Naive thymus-derived CD4-positive, alpha-beta T cell (primary cell): ENCODE measurements around the gene PCARE. TPM values are rescaled to one million over a fixed set of nuclear protein-coding genes. Genes with fewer than 3 reads are reported as not detected.

Experiments used
- ATAC-seq: fragments of 150-1000 bp; cut with Tn5 transposase; 2 replicates; pipeline ENCODE4 v1.10.0; 2021; ENCODE audit warnings: mild to moderate bottlenecking, moderate library complexity
- CTCF ChIA-PET: fragments of 350-600 bp; sonication (Branson Sonifier 250); formaldehyde crosslinking; loops from one replicate; lab custom pipeline; 2021; ENCODE audit warnings: antibody characterized with exemption; lab: Charles Lee
- POLR2A ChIA-PET: fragments of 350-600 bp; sonication (Branson Sonifier 250); formaldehyde crosslinking; loops from one replicate; lab custom pipeline; 2021; ENCODE audit warnings: antibody characterized with exemption, inconsistent platforms; lab: Charles Lee
- DNase-seq, 9 donors: peaks; one replicate each; pipeline versions ENCODE4 v3.0.0 to v3.0.0-alpha.2; 2020 to 2022; ENCODE audit warnings: mixed read lengths in 1 of 9
- H3K27ac ChIP-seq: one replicate; pipeline ENCODE4 v1.7.0; 2013; ENCODE audit warnings: mild to moderate bottlenecking, low read depth, low read length, moderate library complexity
- H3K27me3 ChIP-seq, 2 donors: one replicate each; pipeline ENCODE4 v1.7.0; 2013; ENCODE audit warnings: low read length in 2 of 2, mild to moderate bottlenecking in 2 of 2, moderate library complexity in 2 of 2; ENCODE audit not compliant: control insufficient read depth in 2 of 2, insufficient read depth in 2 of 2
- H3K36me3 ChIP-seq, 3 experiments: 1 replicate in 2 of 3; 2 replicates in 1 of 3; pipeline ENCODE4 v1.7.0; 2013; ENCODE audit warnings: low read length in 3 of 3, mild to moderate bottlenecking in 3 of 3, moderate library complexity in 1 of 3; ENCODE audit not compliant: insufficient read depth in 3 of 3, control insufficient read depth in 2 of 3
- H3K4me1 ChIP-seq, 2 donors: one replicate each; pipeline ENCODE4 v1.7.0; 2013; ENCODE audit warnings: low read length in 2 of 2, mild to moderate bottlenecking in 2 of 2, moderate library complexity in 1 of 2; ENCODE audit not compliant: control insufficient read depth in 2 of 2, insufficient read depth in 2 of 2
- H3K4me3 ChIP-seq: 2 replicates; pipeline ENCODE4 v1.7.0; 2013; ENCODE audit warnings: mild to moderate bottlenecking, low read length
- H3K9me3 ChIP-seq, 3 experiments: 1 replicate in 2 of 3; 2 replicates in 1 of 3; pipeline ENCODE4 v1.7.0; 2013; ENCODE audit warnings: low read length in 3 of 3; ENCODE audit not compliant: control insufficient read depth in 2 of 3
- H3K27ac Mint-ChIP-seq, 9 donors: one replicate each; pipeline ENCODE4 v1.8.0; 2020 to 2022; ENCODE audit warnings: mixed read lengths in 9 of 9, mild to moderate bottlenecking in 8 of 9, moderate library complexity in 5 of 9, inconsistent platforms in 2 of 9
- H3K27me3 Mint-ChIP-seq, 5 donors: one replicate each; pipeline ENCODE4 v1.8.0; 2021 to 2022; ENCODE audit warnings: mixed read lengths in 5 of 5, mild to moderate bottlenecking in 1 of 5
- H3K36me3 Mint-ChIP-seq, 5 donors: one replicate each; pipeline ENCODE4 v1.8.0; 2020 to 2022; ENCODE audit warnings: mixed read lengths in 5 of 5, mild to moderate bottlenecking in 3 of 5, inconsistent platforms in 1 of 5
- H3K4me1 Mint-ChIP-seq, 7 donors: one replicate each; pipeline ENCODE4 v1.8.0; 2020 to 2022; ENCODE audit warnings: mixed read lengths in 7 of 7, mild to moderate bottlenecking in 3 of 7, inconsistent platforms in 1 of 7
- H3K4me3 Mint-ChIP-seq, 10 donors: one replicate each; pipeline ENCODE4 v1.8.0; 2020 to 2022; ENCODE audit warnings: mild to moderate bottlenecking in 10 of 10, mixed read lengths in 10 of 10, moderate library complexity in 6 of 10, inconsistent platforms in 2 of 10
- H3K9me3 Mint-ChIP-seq, 11 donors: one replicate each; pipeline ENCODE4 v1.8.0; 2020 to 2022; ENCODE audit warnings: mixed read lengths in 11 of 11, mild to moderate bottlenecking in 4 of 11, inconsistent platforms in 1 of 11, moderate library complexity in 1 of 11
- intact Hi-C, 2 donors: fragments of 100-400 bp; cut with micrococcal nuclease; formaldehyde crosslinking; loops; one replicate each; pipeline ENCODE4 v1.15.1; 2023
- polyA plus RNA-seq, 2 donors: library from polyadenylated mRNA; unstranded; fragments of 300-500 nt; fragmentation: Illumina TruSeq; gene quantifications; one replicate each; pipeline ENCODE4 v1.2.3, GENCODE V29; 2021
- total RNA-seq, 6 experiments: library from RNA in 5 of 6; stranded (reverse) in 5 of 6; gene quantifications; 1 replicate in 5 of 6; 2 replicates in 1 of 6; pipeline ENCODE4 v1.2.3 and lab custom pipeline; 2021 to 2026

Gene PCARE
- total and polyA plus RNA-seq, 7 experiments from 2014 or later: not detected

DNA sequence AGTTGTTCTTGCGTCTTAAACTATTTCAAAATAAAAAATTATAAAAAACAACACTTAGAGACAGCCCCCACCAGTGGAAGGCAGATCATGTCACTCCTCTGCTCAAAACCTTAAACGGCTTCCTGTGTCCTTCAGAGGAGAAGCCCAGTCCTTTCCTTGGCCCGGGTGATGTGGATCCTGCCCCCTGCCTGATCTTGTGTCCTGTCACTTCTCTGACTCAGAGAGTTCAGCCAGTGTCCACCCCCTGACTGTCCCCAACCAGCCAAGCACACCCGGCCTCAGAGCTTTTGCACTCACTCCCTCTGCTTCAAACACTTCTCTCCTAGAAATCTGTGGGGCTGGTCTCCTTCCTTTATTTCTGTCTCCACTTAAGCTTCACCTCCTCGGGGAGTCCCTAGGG is 57.8 kb downstream of the PCARE start:
- DNase-seq: peak in 2 of 9 donors; percentile 13 to 22
- Histone ChIP-seq H3K9me3 (no peaks in the 10 kb centered on the region), H3K4me1 (peaks cover 56 to 68% of the 10 kb centered on the region in 2 donors), H3K36me3 (no peaks in the 10 kb centered on the region), H3K27me3 (no peaks in the 10 kb centered on the region), H3K4me3 (no peak overlapping the region), H3K27ac (peak overlapping the region; percentile 77)
- Mint-ChIP-seq H3K36me3 (peaks cover 0 to 9% (median 5%) of the 10 kb centered on the region in 5 donors), H3K27ac (peak overlapping the region; percentile 94 to 100 (median 99)), H3K4me3 (peak overlapping the region; percentile 15 to 92 (median 78)), H3K4me1 (peaks cover 53 to 66% (median 57%) of the 10 kb centered on the region in 7 donors), H3K27me3 (no peaks in the 10 kb centered on the region), H3K9me3 (peaks cover 0 to 4% (median 0%) of the 10 kb centered on the region in 11 donors)
- ChIA-PET POLR2A (interaction anchor here (0.6 to 7.8 kb wide), 7 partner anchors 10 to 1626 kb away, joined by 3 to 80 read pairs (median 4); partner anchors contain the start of genes CLIP4 and PPP1CB), CTCF (interaction anchor here (0.8 kb wide), 1 partner anchor 99 kb away, joined by 3 read pairs; no protein-coding TSS in a partner anchor)
- ATAC-seq: no peak
- intact Hi-C loops: loop anchor here in 1 of 2 donors (10.0 kb wide), 2 partner anchors 122 to 298 kb away; partner anchors contain the start of gene WDR43

DNA sequence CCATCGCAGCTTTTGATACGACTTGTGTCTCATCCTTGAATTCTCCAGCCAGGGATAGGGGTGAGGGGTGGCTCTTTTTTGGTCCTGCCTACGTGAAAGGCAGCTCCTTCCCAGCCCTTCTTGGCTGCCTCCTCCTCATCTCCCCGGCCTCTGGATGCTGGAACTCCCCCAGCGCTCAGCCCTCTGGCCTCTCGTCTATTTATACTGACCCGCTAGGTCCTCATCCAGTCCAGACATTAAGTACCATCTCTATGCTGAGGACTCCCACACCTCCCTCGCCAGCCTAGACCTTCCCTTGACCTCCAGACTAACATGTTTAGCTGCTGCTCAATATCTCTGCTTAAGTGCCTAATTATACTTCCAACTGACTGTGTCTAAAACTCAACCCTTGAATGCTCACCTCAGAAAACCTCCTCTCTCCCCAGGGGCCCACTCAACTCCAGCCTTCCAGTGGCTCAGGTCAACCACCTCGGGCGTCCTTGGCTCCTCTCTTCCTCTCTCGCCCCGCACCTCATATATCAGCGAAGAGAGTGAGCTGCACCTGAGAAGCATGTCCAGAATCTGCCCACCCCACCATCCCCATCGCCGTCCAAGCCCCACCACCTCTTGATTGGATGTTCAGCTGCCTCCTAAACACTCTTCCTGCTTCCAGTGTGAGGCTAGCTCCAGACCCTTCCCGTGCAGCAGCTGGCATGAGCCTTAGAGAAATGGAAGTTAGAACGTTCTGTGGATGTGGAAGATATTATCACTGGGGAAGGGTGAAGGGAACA is 58.4 kb downstream of the PCARE start:
- ChIA-PET CTCF (interaction anchor here (0.6 to 2.5 kb wide), 6 partner anchors 19 to 101 kb away, joined by 3 to 12 read pairs (median 4); no protein-coding TSS in a partner anchor), POLR2A (interaction anchor here (0.6 to 7.8 kb wide), 11 partner anchors 11 to 1626 kb away, joined by 3 to 80 read pairs (median 4); partner anchors contain the start of genes CLIP4, PPP1CB and TRMT61B)
- Histone ChIP-seq H3K4me1 (peaks cover 63 to 74% of the 10 kb centered on the region in 2 donors), H3K9me3 (no peaks in the 10 kb centered on the region), H3K4me3 (peak overlapping the region; percentile 27), H3K27me3 (no peaks in the 10 kb centered on the region), H3K27ac (peak overlapping the region; percentile 77), H3K36me3 (no peaks in the 10 kb centered on the region)
- peak overlapping the region; percentile 94 to 100 (median 99) for H3K27ac Mint-ChIP-seq
- H3K4me1 Mint-ChIP-seq: peaks cover 59 to 71% (median 63%) of the 10 kb centered on the region in 7 donors
- peaks cover 0 to 4% (median 0%) of the 10 kb centered on the region in 11 donors for H3K9me3 Mint-ChIP-seq
- intact Hi-C loops: loop anchor here (1.0 to 10.0 kb wide), 11 partner anchors 16 to 1131 kb away; partner anchors contain the start of genes TRMT61B (in 1 of the 2), WDR43 (in 1 of the 2) and YPEL5 (in 1 of the 2)
- peak overlapping the region; percentile 53 to 94 (median 84) for H3K4me3 Mint-ChIP-seq
- peaks cover 0 to 9% (median 5%) of the 10 kb centered on the region in 5 donors for H3K36me3 Mint-ChIP-seq
- H3K27me3 Mint-ChIP-seq: no peaks in the 10 kb centered on the region
- ATAC-seq: no peak
- peak in 1 of 9 donors; percentile 12 for DNase-seq

DNA sequence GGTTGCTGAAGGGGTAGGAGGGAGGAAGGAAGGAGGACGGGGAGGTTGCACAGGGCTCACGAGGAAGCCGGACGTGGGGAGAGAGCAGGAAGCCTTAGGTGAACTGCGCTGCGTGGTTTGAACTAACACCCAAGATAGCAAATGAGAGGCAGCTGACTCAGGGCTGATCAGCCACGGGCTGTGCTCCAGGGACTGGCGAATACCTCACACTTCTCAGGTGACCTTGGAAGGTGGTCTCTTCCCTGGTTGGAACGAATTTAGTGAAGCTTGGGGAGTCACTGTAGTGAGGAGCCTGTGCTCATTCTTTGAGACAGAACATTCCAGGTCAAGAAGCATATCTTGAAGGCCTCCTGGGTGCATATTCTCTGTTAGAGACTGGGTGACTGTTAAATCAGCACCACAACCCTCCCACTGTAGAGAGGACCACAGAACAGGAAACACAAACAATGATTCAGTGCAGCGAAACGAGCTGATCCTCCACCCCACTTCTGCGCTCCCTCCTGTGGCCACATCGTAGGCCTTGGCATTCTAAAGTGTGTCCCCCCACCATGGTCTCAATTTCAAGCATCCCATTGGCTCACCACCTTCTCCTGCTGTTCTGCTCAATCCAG is 59.4 kb downstream of the PCARE start:
- Mint-ChIP-seq H3K27me3 (no peaks in the 10 kb centered on the region), H3K36me3 (peaks cover 0 to 8% (median 4%) of the 10 kb centered on the region in 5 donors), H3K4me3 (peak overlapping the region; percentile 74 to 94 (median 84)), H3K4me1 (peaks cover 62 to 73% (median 72%) of the 10 kb centered on the region in 7 donors), H3K27ac (peak overlapping the region; percentile 94 to 100 (median 99)), H3K9me3 (peaks cover 0 to 4% (median 0%) of the 10 kb centered on the region in 11 donors)
- Histone ChIP-seq H3K4me1 (peaks cover 72 to 83% of the 10 kb centered on the region in 2 donors), H3K4me3 (peak overlapping the region; percentile 27), H3K27me3 (no peaks in the 10 kb centered on the region), H3K9me3 (no peaks in the 10 kb centered on the region), H3K36me3 (no peaks in the 10 kb centered on the region), H3K27ac (peak overlapping the region; percentile 77)
- intact Hi-C loops: loop anchor here (1.0 to 10.0 kb wide), 13 partner anchors 15 to 1132 kb away; partner anchors contain the start of genes TRMT61B (in 2 of the 2), WDR43 (in 1 of the 2) and YPEL5 (in 1 of the 2)
- CTCF ChIA-PET: interaction anchor here (0.6 to 2.5 kb wide), 5 partner anchors 18 to 102 kb away, joined by 3 to 12 read pairs (median 4); no protein-coding TSS in a partner anchor
- DNase-seq: peak in 8 of 9 donors; percentile 33 to 75 (median 70)
- POLR2A ChIA-PET: interaction anchor here (0.6 to 7.8 kb wide), 11 partner anchors 12 to 415 kb away, joined by 3 to 80 read pairs (median 4); partner anchors contain the start of genes CLIP4, PPP1CB and TRMT61B
- ATAC-seq: peak; percentile 75

DNA sequence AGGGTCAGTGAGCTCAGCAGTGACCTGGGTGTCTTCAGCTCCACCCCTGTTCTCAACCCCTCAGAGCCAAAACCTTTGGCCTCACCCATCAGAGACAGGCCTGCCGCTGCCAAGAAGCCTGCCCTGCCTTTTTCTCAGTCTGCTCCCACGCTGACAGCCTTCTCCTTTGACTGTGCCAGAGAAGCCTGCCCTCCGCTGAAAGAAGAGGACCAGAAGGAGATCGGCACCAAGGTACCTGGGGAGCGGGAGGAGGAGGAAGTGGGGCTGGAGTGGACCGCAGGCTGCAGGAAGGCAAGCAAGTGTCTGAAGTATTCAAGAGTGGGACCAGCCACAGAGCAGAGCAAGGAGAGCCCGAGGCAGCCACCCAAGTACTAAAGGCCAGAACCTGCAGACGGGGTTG is 60.0 kb downstream of the PCARE start:
- Histone ChIP-seq H3K36me3 (no peaks in the 10 kb centered on the region), H3K27ac (peak overlapping the region; percentile 77), H3K4me1 (peaks cover 78 to 89% of the 10 kb centered on the region in 2 donors), H3K4me3 (peak overlapping the region; percentile 27), H3K9me3 (no peaks in the 10 kb centered on the region), H3K27me3 (no peaks in the 10 kb centered on the region)
- CTCF ChIA-PET: interaction anchor here (1.0 to 2.5 kb wide), 2 partner anchors 55 to 58 kb away, joined by 4 to 12 read pairs; no protein-coding TSS in a partner anchor
- peak in 1 of 9 donors; percentile 46 for DNase-seq
- Mint-ChIP-seq H3K27ac (peak overlapping the region; percentile 94 to 100 (median 99)), H3K9me3 (no peaks in the 10 kb centered on the region), H3K36me3 (peaks cover 0 to 8% (median 0%) of the 10 kb centered on the region in 5 donors), H3K4me3 (peak overlapping the region; percentile 74 to 94 (median 84)), H3K27me3 (no peaks in the 10 kb centered on the region), H3K4me1 (peaks cover 68 to 79% (median 75%) of the 10 kb centered on the region in 7 donors)
- no peak for ATAC-seq
- POLR2A ChIA-PET: interaction anchor here (1.1 to 7.8 kb wide), 4 partner anchors 13 to 102 kb away, joined by 3 to 80 read pairs (median 9); partner anchors contain the start of gene CLIP4
- intact Hi-C loops: loop anchor here (1.0 to 10.0 kb wide), 9 partner anchors 14 to 1132 kb away; partner anchors contain the start of genes TRMT61B (in 1 of the 2), WDR43 (in 1 of the 2) and YPEL5 (in 1 of the 2)

DNA sequence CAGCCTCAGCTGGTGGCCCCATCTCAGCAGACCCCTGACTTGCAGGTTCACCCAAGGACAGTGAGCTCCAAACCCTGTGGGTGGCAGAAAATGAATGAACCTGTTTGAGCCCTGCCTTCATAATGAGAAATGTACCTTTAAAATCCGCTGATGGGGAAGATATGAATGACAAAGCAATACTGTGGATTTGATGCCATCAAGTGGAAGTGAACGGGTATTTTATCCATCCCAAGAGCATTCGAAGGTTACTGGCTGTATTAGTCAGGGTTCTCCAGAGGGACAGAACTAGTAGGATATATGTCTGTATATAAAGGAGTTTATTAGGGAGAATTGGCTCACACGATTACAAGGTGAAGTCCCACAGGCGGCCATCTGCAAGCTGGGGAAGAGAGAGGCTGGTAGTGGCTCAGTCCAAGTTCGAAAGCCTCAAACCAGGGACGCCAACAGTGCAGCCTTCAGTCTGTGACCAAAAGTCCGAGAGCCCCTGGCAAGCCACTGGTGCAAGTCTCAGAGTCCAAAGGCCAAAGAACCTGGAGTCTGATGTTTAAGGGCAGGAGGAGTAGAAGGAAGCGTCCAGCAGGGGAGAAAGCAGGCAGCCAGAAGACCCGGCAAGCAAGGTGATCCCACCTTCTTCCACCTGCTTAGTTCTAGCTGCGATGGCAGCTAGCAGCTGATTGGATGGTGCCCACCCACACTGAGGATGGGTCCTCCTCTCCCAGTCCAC is 61.1 kb downstream of the PCARE start:
- ChIA-PET POLR2A (interaction anchor here (0.9 to 7.8 kb wide), 4 partner anchors 12 to 143 kb away, joined by 4 to 80 read pairs (median 22); partner anchors contain the start of genes CLIP4, TRMT61B and WDR43), CTCF (interaction anchor here (1.0 to 1.2 kb wide), 2 partner anchors 57 to 183 kb away, joined by 3 to 4 read pairs; no protein-coding TSS in a partner anchor)
- H3K4me1 ChIP-seq: peaks cover 84 to 96% of the 10 kb centered on the region in 2 donors
- DNase-seq: no peak
- peaks cover 74 to 87% (median 83%) of the 10 kb centered on the region in 7 donors for H3K4me1 Mint-ChIP-seq
- H3K9me3 ChIP-seq: no peaks in the 10 kb centered on the region
- no peaks in the 10 kb centered on the region for H3K27me3 ChIP-seq
- H3K27ac Mint-ChIP-seq: peak overlapping the region; percentile 94 to 100 (median 99)
- peaks cover 0 to 8% (median 0%) of the 10 kb centered on the region in 5 donors for H3K36me3 Mint-ChIP-seq
- peak overlapping the region; percentile 27 for H3K4me3 ChIP-seq
- ATAC-seq: no peak
- H3K27ac ChIP-seq: peak overlapping the region; percentile 77
- H3K36me3 ChIP-seq: no peaks in the 10 kb centered on the region
- intact Hi-C loops: loop anchor here (5.0 to 10.0 kb wide), 4 partner anchors 118 to 302 kb away; partner anchors contain the start of gene WDR43 (in 1 of the 2)
- no peaks in the 10 kb centered on the region for H3K9me3 Mint-ChIP-seq
- H3K27me3 Mint-ChIP-seq: no peaks in the 10 kb centered on the region
- H3K4me3 Mint-ChIP-seq: peak overlapping the region; percentile 50 to 94 (median 83)
